ENCODE results near the gene TRHDE.

Gene TRHDE

DNA sequence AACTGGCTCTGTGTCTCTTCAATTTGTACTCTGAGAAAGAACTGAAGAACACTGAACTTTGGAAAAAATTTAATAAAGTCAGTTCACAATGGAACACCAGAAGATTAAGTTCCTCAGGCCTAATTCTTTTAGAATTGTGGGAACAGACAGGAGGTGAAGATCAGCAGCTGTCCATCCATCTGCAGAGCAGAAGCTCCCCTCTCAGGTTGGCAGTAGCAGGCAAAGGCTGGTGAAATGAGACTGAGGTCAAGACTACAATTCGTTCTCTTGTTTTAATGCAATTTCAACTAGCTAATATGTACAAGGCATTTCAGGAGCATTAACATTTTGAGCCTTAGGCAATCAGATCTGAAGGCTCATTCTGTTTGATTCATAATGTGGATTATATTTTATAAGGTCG lies 10.3 kb upstream of the TRHDE start:
- Histone ChIP-seq H3K4me3 (ENCODE audit: low read depth in 1 of 2, low read length in 2 of 2) (no peak overlapping the region), H3K9me3 (ENCODE audit: control insufficient read depth in 1 of 2, low read length in 2 of 2) (no peaks in the 10 kb centered on the region), H3K27me3 (ENCODE audit: low read depth, low read length) (no peaks in the 10 kb centered on the region), H3K27ac (ENCODE audit: low read length) (no peak overlapping the region), H3K36me3 (ENCODE audit: control insufficient read depth in 1 of 2, insufficient read depth in 2 of 2, low read length in 2 of 2) (no peaks in the 10 kb centered on the region), H3K4me1 (ENCODE audit: control insufficient read depth in 1 of 2, insufficient read depth in 2 of 2, low read length in 2 of 2) (no peaks in the 10 kb centered on the region)

DNA sequence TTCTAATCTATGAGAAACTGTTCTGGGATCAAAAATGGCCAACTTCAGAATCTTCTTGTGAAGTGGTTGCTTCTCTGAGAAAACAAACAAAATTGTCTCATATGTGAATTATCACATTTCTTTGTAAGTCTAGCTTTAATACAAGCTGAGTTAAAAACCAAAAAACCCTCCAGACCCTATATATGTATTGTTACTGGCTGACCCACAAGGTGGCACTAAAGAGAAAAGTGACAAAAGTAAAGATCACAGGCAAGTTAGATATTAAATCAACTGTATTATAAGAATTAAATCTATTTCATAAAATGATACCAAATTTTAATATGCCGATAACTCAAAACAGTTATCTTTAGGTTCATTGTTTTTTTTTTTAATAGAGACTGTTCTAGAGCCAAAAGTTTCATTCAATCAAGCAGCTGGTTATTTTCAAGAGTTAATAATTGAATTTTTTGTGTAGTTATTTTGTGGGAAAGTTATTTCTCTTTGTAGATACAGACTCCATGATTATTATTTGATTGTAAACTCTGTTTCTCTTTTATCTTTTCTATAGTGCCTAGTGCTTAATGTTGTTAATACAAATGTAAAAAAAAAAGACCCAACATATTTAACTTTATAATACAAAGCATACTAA lies 7.5 kb upstream of the TRHDE start:
- Histone ChIP-seq H3K27me3 (ENCODE audit: low read depth, low read length) (no peaks in the 10 kb centered on the region), H3K4me3 (ENCODE audit: low read depth in 1 of 2, low read length in 2 of 2) (no peak overlapping the region), H3K36me3 (ENCODE audit: control insufficient read depth in 1 of 2, insufficient read depth in 2 of 2, low read length in 2 of 2) (no peaks in the 10 kb centered on the region), H3K4me1 (ENCODE audit: control insufficient read depth in 1 of 2, insufficient read depth in 2 of 2, low read length in 2 of 2) (no peaks in the 10 kb centered on the region), H3K9me3 (ENCODE audit: control insufficient read depth in 1 of 2, low read length in 2 of 2) (no peaks in the 10 kb centered on the region), H3K27ac (ENCODE audit: low read length) (no peak overlapping the region)

DNA sequence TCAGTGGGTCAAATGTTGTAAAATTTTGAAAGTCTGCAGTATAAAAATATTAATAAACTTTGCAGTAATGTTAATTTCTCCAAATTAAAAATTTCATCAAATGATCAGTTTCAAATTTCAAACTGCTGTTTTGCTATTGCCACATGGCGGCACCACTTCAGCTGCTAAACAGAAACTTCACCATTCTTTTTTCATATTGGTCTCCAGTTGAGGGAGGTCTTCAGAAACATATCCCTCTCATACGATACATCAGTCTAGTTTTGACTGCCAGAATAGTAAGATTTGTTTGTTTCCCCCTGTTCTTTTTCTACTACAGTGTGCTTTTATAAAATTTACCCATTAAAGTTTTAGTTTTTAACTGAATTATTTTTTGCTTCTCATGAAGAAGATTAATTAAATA lies 4.2 kb upstream of the TRHDE start:
- H3K4me1 ChIP-seq (ENCODE audit: control insufficient read depth in 1 of 2, insufficient read depth in 2 of 2, low read length in 2 of 2): peaks cover 0 to 12% of the 10 kb centered on the region in 2 donors
- no peak overlapping the region for H3K27ac ChIP-seq (ENCODE audit: low read length)
- peaks cover 6% of the 10 kb centered on the region for H3K27me3 ChIP-seq (ENCODE audit: low read depth, low read length)
- no peaks in the 10 kb centered on the region for H3K9me3 ChIP-seq (ENCODE audit: control insufficient read depth in 1 of 2, low read length in 2 of 2)
- no peak overlapping the region for H3K4me3 ChIP-seq (ENCODE audit: low read depth in 1 of 2, low read length in 2 of 2)
- no peaks in the 10 kb centered on the region for H3K36me3 ChIP-seq (ENCODE audit: control insufficient read depth in 1 of 2, insufficient read depth in 2 of 2, low read length in 2 of 2)

GRCh38 chr12:72268386-72268785 lies 3.8 kb upstream of the TRHDE start:
- peaks cover 0 to 16% of the 10 kb centered on the region in 2 donors for H3K4me1 ChIP-seq (ENCODE audit: control insufficient read depth in 1 of 2, insufficient read depth in 2 of 2, low read length in 2 of 2)
- H3K9me3 ChIP-seq (ENCODE audit: control insufficient read depth in 1 of 2, low read length in 2 of 2): no peaks in the 10 kb centered on the region
- no peak overlapping the region for H3K27ac ChIP-seq (ENCODE audit: low read length)
- H3K4me3 ChIP-seq (ENCODE audit: low read depth in 1 of 2, low read length in 2 of 2): no peak overlapping the region
- H3K27me3 ChIP-seq (ENCODE audit: low read depth, low read length): peaks cover 10% of the 10 kb centered on the region
- H3K36me3 ChIP-seq (ENCODE audit: control insufficient read depth in 1 of 2, insufficient read depth in 2 of 2, low read length in 2 of 2): no peaks in the 10 kb centered on the region

GRCh38 chr12:72269491-72269890 lies 2.7 kb upstream of the TRHDE start:
- no peaks in the 10 kb centered on the region for H3K36me3 ChIP-seq (ENCODE audit: control insufficient read depth in 1 of 2, insufficient read depth in 2 of 2, low read length in 2 of 2)
- peaks cover 0 to 23% of the 10 kb centered on the region in 2 donors for H3K4me1 ChIP-seq (ENCODE audit: control insufficient read depth in 1 of 2, insufficient read depth in 2 of 2, low read length in 2 of 2)
- H3K27ac ChIP-seq (ENCODE audit: low read length): no peak overlapping the region
- H3K9me3 ChIP-seq (ENCODE audit: control insufficient read depth in 1 of 2, low read length in 2 of 2): no peaks in the 10 kb centered on the region
- no peak overlapping the region for H3K4me3 ChIP-seq (ENCODE audit: low read depth in 1 of 2, low read length in 2 of 2)
- H3K27me3 ChIP-seq (ENCODE audit: low read depth, low read length): peaks cover 21% of the 10 kb centered on the region

DNA sequence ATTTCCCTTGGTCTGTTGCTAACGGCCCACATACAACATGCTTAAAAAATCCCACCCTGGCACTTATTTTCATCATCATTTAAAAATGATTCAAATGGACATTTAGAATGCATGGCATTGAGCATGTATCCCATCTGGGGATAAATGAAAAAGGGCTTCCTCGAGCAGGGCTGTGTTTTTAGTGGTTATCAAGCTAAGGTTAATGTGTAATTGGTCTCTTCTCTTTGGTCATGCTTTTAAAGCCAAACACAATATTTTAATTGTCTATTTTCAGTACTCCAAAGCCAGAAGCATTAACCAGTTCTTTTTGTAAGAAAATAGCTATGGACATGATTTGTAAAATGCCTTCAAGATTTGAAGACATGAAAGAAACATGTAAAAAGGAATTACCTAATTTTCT lies 1.9 kb upstream of the TRHDE start:
- Histone ChIP-seq H3K36me3 (ENCODE audit: control insufficient read depth in 1 of 2, insufficient read depth in 2 of 2, low read length in 2 of 2) (no peaks in the 10 kb centered on the region), H3K27me3 (ENCODE audit: low read depth, low read length) (peaks cover 26% of the 10 kb centered on the region), H3K27ac (ENCODE audit: low read length) (no peak overlapping the region), H3K4me3 (ENCODE audit: low read depth in 1 of 2, low read length in 2 of 2) (no peak overlapping the region), H3K9me3 (ENCODE audit: control insufficient read depth in 1 of 2, low read length in 2 of 2) (no peaks in the 10 kb centered on the region), H3K4me1 (ENCODE audit: control insufficient read depth in 1 of 2, insufficient read depth in 2 of 2, low read length in 2 of 2) (peaks cover 0 to 23% of the 10 kb centered on the region in 2 donors)

GRCh38 chr12:72270961-72271360 lies 1.2 kb upstream of the TRHDE start:
- H3K27me3 ChIP-seq (ENCODE audit: low read depth, low read length): peaks cover 26% of the 10 kb centered on the region

GRCh38 chr12:72271451-72272090 lies 599 bp upstream of the TRHDE start:
- Histone ChIP-seq H3K9me3 (ENCODE audit: control insufficient read depth in 1 of 2, low read length in 2 of 2) (no peaks in the 10 kb centered on the region), H3K36me3 (ENCODE audit: control insufficient read depth in 1 of 2, insufficient read depth in 2 of 2, low read length in 2 of 2) (no peaks in the 10 kb centered on the region), H3K4me1 (ENCODE audit: control insufficient read depth in 1 of 2, insufficient read depth in 2 of 2, low read length in 2 of 2) (peaks cover 0 to 23% of the 10 kb centered on the region in 2 donors), H3K27me3 (ENCODE audit: low read depth, low read length) (peaks cover 26% of the 10 kb centered on the region), H3K27ac (ENCODE audit: low read length) (no peak overlapping the region), H3K4me3 (ENCODE audit: low read depth in 1 of 2, low read length in 2 of 2) (peak overlapping the region; percentile 58 to 79)

More at GRCh38 chr12:72270961-72271360, 1.2 kb upstream of the TRHDE start:
- Histone ChIP-seq H3K36me3 (ENCODE audit: control insufficient read depth in 1 of 2, insufficient read depth in 2 of 2, low read length in 2 of 2) (no peaks in the 10 kb centered on the region), H3K4me3 (ENCODE audit: low read depth in 1 of 2, low read length in 2 of 2) (peak overlapping the region; percentile 58 to 79), H3K4me1 (ENCODE audit: control insufficient read depth in 1 of 2, insufficient read depth in 2 of 2, low read length in 2 of 2) (peaks cover 0 to 23% of the 10 kb centered on the region in 2 donors), H3K27ac (ENCODE audit: low read length) (no peak overlapping the region), H3K9me3 (ENCODE audit: control insufficient read depth in 1 of 2, low read length in 2 of 2) (no peaks in the 10 kb centered on the region)

- peaks cover 26% of the 10 kb centered on the region for H3K27me3 ChIP-seq (ENCODE audit: low read depth, low read length)
- no peaks in the 10 kb centered on the region for H3K9me3 ChIP-seq (ENCODE audit: control insufficient read depth in 1 of 2, low read length in 2 of 2)
- peak overlapping the region; percentile 38 to 79 for H3K4me3 ChIP-seq (ENCODE audit: low read depth in 1 of 2, low read length in 2 of 2)
- no peak overlapping the region for H3K27ac ChIP-seq (ENCODE audit: low read length)
- peaks cover 0 to 23% of the 10 kb centered on the region in 2 donors for H3K4me1 ChIP-seq (ENCODE audit: control insufficient read depth in 1 of 2, insufficient read depth in 2 of 2, low read length in 2 of 2)
- no peaks in the 10 kb centered on the region for H3K36me3 ChIP-seq (ENCODE audit: control insufficient read depth in 1 of 2, insufficient read depth in 2 of 2, low read length in 2 of 2)
Observed at GRCh38 chr12:72272731-72273498, 745 bp downstream of the TRHDE start.

GRCh38 chr12:72273499-72273837 lies 1.3 kb downstream of the TRHDE start:
- H3K27me3 ChIP-seq (ENCODE audit: low read depth, low read length): peaks cover 26% of the 10 kb centered on the region
- H3K4me1 ChIP-seq (ENCODE audit: control insufficient read depth in 1 of 2, insufficient read depth in 2 of 2, low read length in 2 of 2): peaks cover 0 to 23% of the 10 kb centered on the region in 2 donors
- peak overlapping the region; percentile 38 to 79 for H3K4me3 ChIP-seq (ENCODE audit: low read depth in 1 of 2, low read length in 2 of 2)
- H3K36me3 ChIP-seq (ENCODE audit: control insufficient read depth in 1 of 2, insufficient read depth in 2 of 2, low read length in 2 of 2): no peaks in the 10 kb centered on the region
- H3K27ac ChIP-seq (ENCODE audit: low read length): no peak overlapping the region
- no peaks in the 10 kb centered on the region for H3K9me3 ChIP-seq (ENCODE audit: control insufficient read depth in 1 of 2, low read length in 2 of 2)

GRCh38 chr12:72273851-72274351 lies 1.7 kb downstream of the TRHDE start:
- peaks cover 0 to 23% of the 10 kb centered on the region in 2 donors for H3K4me1 ChIP-seq (ENCODE audit: control insufficient read depth in 1 of 2, insufficient read depth in 2 of 2, low read length in 2 of 2)
- H3K27me3 ChIP-seq (ENCODE audit: low read depth, low read length): peaks cover 26% of the 10 kb centered on the region
- no peaks in the 10 kb centered on the region for H3K36me3 ChIP-seq (ENCODE audit: control insufficient read depth in 1 of 2, insufficient read depth in 2 of 2, low read length in 2 of 2)
- H3K9me3 ChIP-seq (ENCODE audit: control insufficient read depth in 1 of 2, low read length in 2 of 2): no peaks in the 10 kb centered on the region
- H3K27ac ChIP-seq (ENCODE audit: low read length): no peak overlapping the region
- peak overlapping the region; percentile 38 to 79 for H3K4me3 ChIP-seq (ENCODE audit: low read depth in 1 of 2, low read length in 2 of 2)
